ENCODE measurements around the gene KARS1.

- TF ChIP-seq YY1 (IDR thresholded peaks at IDR 0.05; ENCODE audit: insufficient read depth, insufficient read length) = no peak
- TF ChIP-seq SUZ12 (IDR thresholded peaks at IDR 0.05; ENCODE audit: extremely low read depth, insufficient read depth, insufficient read length) = no peak
- TF ChIP-seq ZNF274 (IDR thresholded peaks at IDR 0.05; ENCODE audit: low read depth, low read length) = no peak
Measured at GRCh38 chr16:75590920-75591843, 56.3 kb downstream of the KARS1 start.
